GM19023 (cell line): Measurements from ENCODE around the gene CATSPER4.

Experiments
- ATAC-seq: cut with Tn5 transposase; IDR thresholded peaks from one replicate; pipeline ENCODE4 v1.9.1; 2021; ENCODE audit warnings: mild to moderate bottlenecking, moderate library complexity; ENCODE audit not compliant: unreplicated experiment

Gene CATSPER4

GRCh38 chr1:26234644-26235370, 44.4 kb downstream of the CATSPER4 start:
- no peak for ATAC-seq

- ATAC-seq: no peak
These were observed 47.0 kb downstream of the CATSPER4 start for GRCh38 chr1:26237230-26237966.

- ATAC-seq: no peak
These were observed 49.5 kb downstream of the CATSPER4 start for GRCh38 chr1:26239936-26240335.
